GM21515 (cell line): ENCODE measurements around the gene GAB1.
A peak's percentile ranks its signal among the peaks of the same experiment; 100 is the strongest.

Experiments used
- ATAC-seq: cut with Tn5 transposase; IDR thresholded peaks from one replicate; pipeline ENCODE4 v1.9.1; 2021; ENCODE audit not compliant: unreplicated experiment

GAB1 gene

DNA sequence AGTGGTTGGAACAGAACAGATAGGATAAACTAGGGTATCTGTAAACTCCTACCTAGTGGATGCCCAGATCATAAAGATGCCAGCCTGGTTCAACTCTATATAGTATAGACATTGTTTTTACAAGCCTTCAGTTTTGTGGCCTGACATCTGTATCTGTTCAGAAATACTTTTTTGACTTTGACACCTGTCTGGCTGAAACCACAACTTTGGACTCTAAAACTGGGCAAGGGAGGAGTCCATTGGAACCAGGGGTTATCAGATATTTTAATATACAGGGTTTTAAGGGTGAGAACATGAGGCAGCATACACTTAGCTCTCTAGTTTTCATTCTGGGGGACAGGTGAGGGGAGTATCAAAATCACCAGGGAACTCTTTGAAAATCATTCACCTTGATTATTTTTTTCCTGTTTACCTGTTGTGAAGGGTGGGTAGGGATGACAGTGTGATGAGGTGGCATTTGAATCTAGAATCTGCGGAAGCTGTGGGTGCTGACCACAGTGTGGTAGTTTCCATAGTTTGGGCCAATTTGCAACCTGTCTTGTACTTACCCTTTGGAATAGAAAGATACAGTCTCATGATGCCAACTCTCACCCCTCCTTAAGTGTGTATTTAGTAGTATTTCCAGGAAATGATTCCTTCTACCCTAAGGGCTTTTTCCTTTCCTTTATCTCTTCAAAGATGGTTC is 20.6 kb downstream of the GAB1 start:
- no peak for ATAC-seq

DNA sequence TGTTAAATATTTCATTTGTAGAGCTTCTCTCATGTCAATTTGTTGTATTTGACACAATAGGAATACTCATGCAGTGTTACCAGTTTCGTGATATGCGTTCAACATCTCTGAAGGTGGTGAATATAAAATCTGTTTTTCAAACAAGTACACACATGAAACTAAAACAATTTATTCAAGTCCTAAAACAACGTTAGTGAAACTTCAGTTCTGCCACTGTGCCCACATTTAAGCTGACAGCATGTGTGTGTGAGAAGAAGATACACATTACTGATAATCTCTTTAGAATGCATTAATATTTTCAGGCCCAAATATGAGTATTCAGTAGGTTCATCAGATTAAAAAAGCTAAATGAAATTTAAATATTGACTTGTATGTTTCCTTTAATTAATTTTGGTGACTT is 21.7 kb downstream of the GAB1 start:
- ATAC-seq: no peak

- ATAC-seq: peak; percentile 80
Measured at GRCh38 chr4:143358923-143359643, 22.4 kb downstream of the GAB1 start.

GRCh38 chr4:143359644-143360193 is 23.0 kb downstream of the GAB1 start:
- peak; percentile 1 for ATAC-seq

GRCh38 chr4:143360838-143361625 is 24.4 kb downstream of the GAB1 start:
- no peak for ATAC-seq

DNA sequence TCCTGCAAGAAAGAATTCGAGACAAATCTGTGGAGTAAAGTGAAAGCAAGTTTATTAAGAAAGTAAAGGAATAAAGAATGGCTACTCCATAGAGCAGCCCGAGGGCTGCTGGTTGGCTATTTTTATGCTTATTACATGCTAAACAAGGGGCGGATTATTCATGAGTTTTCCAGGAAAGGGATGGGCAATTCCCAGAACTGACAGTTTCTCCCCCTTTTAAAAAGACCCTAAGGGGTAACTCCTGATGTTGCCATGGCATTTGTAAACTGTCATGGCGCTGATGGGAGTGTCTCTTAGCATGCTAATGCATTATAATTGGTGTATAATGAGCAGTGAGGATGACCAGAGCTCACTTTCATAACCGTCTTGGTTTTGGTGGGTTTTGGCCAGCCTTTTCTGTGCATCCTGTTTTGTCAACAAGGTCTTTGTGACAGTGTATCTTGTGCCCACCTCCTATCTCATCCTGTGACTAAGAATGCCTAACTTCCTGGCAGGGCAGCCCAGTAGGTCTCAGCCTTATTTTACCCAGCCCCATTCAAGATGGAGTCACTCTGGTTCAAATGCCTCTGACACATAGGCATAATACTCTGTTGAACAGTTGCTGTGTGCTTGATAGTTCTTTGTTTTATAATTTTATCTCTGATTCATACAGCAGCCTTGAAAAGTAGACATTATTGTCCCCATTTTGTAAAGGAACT is 25.8 kb downstream of the GAB1 start:
- ATAC-seq: no peak

- ATAC-seq: no peak
Measured at GRCh38 chr4:143363332-143363731, 26.7 kb downstream of the GAB1 start.

- no peak for ATAC-seq
Measured at GRCh38 chr4:143364063-143364462, 27.4 kb downstream of the GAB1 start.

DNA sequence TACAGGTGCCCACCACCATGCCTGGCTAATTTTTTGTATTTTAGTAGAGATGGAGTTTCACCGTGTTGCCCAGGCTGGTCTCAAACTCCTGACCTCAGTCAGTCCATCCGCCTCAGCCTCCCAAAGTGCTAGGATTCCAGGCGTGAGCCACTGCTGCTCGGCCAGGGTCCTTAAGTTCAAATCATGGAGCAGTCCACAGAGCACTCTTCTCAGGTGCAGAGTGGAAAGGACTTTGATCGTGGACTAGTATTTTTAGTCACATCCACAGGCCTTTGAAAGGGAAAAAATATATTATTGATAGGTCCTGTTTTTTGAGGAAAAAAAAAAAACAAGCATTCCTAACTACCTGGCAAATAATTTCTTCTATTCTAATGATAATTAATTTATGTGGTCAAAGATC is 31.2 kb downstream of the GAB1 start:
- ATAC-seq: no peak

GRCh38 chr4:143369552-143369951 is 32.9 kb downstream of the GAB1 start:
- ATAC-seq: no peak

GRCh38 chr4:143372093-143372915 is 35.6 kb downstream of the GAB1 start:
- peak; percentile 47 for ATAC-seq

DNA sequence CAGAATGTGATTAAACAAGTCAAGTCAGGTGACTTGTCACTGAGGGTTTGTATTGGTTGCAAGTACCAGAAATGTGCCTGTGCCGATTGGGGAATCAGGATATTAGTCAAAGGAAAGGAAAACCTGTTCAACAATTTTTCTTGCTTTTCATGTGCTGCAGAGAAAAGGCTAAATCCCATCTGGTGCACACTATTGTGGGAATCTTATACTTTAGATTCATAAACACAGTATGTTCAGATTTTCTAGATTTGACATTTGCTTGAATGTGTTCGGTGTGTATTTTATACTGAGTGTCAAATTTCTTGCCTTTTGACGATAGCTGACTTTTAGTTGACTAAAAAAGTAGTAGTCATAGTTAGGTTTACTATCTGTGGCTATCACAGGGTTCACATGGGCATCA is 37.6 kb downstream of the GAB1 start:
- no peak for ATAC-seq

DNA sequence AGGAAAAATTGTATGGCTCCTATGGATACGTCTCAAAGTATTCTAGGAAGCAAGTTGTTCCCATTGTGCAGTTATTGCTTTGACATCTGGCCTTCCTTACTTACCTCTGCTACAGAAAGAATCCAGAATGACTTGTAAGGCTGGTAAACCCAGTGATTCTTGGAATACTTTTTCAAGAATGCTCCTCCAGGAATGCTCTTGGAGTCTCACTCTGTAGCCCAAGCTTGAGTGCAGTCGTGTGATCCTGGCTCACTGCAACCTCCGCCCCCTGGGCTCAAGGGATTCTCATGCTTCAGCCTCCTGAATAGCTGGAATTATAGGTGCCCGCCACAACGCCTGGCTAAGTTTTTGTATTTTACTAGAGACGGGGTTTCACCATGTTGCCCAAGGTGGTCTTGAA is 38.1 kb downstream of the GAB1 start:
- ATAC-seq: no peak

DNA sequence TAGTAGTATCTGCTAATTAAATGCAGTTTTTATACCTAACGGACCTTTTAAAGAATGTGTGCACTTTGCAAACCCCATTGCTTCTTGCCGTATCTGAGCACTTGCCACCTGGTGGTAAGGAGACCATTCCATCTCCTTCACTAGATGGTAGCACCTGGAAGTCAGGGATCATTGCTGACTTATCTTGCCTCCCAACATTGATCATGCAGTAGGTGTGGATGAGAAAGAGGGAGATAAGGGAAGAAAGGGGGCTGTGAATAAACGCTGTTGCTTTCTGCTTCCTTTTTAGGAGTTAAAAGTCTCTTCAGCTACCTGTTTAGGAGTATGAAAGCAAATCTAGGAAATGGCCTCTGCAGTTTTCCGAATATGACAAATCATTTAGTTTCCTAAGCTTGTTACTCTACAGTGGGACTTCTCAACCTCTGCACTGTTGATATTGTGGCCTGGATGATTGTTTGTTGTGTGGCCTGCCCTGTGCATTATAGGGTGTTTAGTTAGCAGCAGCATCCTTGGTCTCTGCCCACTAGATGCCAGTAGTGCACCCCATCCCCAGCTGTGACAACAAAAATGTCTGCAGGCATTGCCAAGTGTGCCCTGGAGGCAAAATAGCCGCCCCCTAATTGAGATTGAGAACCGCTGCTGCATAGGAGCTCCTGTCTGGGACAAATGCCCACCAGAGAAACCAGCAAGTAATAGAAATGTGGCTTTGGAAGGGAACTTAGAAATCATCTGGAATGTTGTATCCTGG is 38.8 kb downstream of the GAB1 start:
- peak; percentile 51 for ATAC-seq

- peak; percentile 67 for ATAC-seq
Measured at GRCh38 chr4:143377611-143378099, 41.0 kb downstream of the GAB1 start.

GRCh38 chr4:143380629-143381028 is 44.0 kb downstream of the GAB1 start:
- no peak for ATAC-seq

DNA sequence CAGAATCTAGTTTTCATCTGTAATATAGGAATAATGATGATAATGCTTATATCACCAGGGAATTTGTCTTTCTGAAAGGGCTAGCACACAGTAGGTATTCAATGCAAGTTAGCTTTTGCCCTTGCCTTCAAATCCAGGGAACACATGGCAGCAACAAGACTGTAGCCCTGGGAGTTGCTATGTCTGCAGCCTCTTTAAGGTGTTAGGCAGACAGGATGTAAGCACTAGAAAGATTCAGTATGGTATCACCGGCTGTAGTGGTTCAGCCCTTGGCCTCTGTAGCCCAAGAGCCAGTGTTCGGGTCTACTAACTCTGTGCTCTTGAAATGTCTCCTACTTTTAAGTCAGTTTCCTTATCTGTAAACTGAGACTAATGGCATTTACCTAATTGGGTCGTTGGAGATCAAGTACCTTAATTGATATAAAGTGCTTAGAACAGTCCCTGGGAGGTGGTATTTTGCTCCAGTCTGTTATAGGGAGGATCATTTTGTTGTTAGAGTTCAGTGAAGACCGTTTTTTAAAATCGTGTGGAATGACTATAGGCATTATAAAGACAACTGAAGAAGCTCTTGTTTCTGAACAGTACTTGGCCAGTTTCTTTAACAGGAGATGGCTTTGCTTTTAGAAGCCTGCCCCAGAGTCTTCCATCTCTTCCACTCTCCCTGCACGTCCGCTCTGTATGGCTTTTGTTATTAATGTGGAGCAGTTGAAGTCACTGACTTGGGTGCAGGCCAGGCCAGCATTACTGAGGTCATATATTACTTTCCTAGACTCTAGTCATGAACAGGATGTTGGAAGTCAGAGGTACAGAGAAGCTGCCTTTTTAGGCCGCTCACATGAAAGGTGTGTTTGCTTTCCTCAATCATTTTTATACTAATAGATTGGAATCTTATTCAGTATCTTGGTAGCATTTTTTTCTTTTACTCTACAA is 44.8 kb downstream of the GAB1 start:
- peak; percentile 47 for ATAC-seq

- no peak for ATAC-seq
Measured at GRCh38 chr4:143382596-143382995, 45.9 kb downstream of the GAB1 start.
